SJCRH30 (cell line): ENCODE results near the gene ULBP1. TPM values are rescaled to one million over a fixed set of nuclear protein-coding genes. Genes with fewer than 3 reads are reported as not detected.
A peak's percentile ranks its signal among the peaks of the same experiment; 100 is the strongest.
"Not testable (repeated sequence)": the region's sequence is repeated elsewhere in the genome, so short reads cannot be mapped to it uniquely, and the experiment has no call there.

Source experiments
- DNase-seq, 2 experiments: peaks; one replicate each; pipeline ENCODE4 v3.0.0-alpha.2; 2015 to 2020
- H3K27ac ChIP-seq: fragments of 250-450 bp; sonication (Bioruptor Pico); 2 replicates; pipeline ENCODE4 v1.5.1; 2020; ENCODE audit warnings: mild to moderate bottlenecking, moderate library complexity
- H3K27me3 ChIP-seq: fragments of 250-450 bp; sonication (Bioruptor Pico); 2 replicates; pipeline ENCODE4 v1.5.1; 2020; ENCODE audit warnings: mild to moderate bottlenecking, moderate library complexity
- H3K36me3 ChIP-seq: fragments of 250-450 bp; sonication (Bioruptor Pico); 2 replicates; pipeline ENCODE4 v1.5.1; 2020; ENCODE audit warnings: mild to moderate bottlenecking, moderate library complexity
- H3K4me1 ChIP-seq: fragments of 250-450 bp; sonication (Bioruptor Pico); 2 replicates; pipeline ENCODE4 v1.5.1; 2020; ENCODE audit warnings: mild to moderate bottlenecking, moderate library complexity
- H3K4me3 ChIP-seq: fragments of 250-450 bp; sonication (Bioruptor Pico); 2 replicates; pipeline ENCODE4 v1.5.1; 2020; ENCODE audit warnings: mild to moderate bottlenecking, moderate library complexity
- H3K9me3 ChIP-seq: fragments of 250-450 bp; sonication (Bioruptor Pico); replicated peaks from 2 replicates; pipeline ENCODE4 v1.5.1; 2020; ENCODE audit warnings: mild to moderate bottlenecking, moderate library complexity
- total RNA-seq: library from RNA; depleted of rRNA; stranded (reverse); fragments of >200 nt; shearing (Covaris generic); gene quantifications from 2 replicates; pipeline ENCODE4 v1.2.3, GENCODE V29; 2014

Gene ULBP1
- total RNA-seq, 1 experiment from 2014 or later = 1.7 TPM

- peak; percentile 71 to 81 for DNase-seq
- Histone ChIP-seq H3K36me3 (no peaks in the 10 kb centered on the region), H3K9me3 (no peaks in the 10 kb centered on the region), H3K4me3 (no peak overlapping the region), H3K4me1 (peaks cover 4% of the 10 kb centered on the region; the same call in 1 of the 2 replicates), H3K27ac (no peak overlapping the region), H3K27me3 (no peaks in the 10 kb centered on the region; the same call in 1 of the 2 replicates)
These were observed 43.3 kb downstream of the ULBP1 start for GRCh38 chr6:150006961-150007464.

GRCh38 chr6:150008588-150008987 is 44.8 kb downstream of the ULBP1 start:
- peak in 1 of 2 experiments; percentile 28 for DNase-seq
- H3K4me3 ChIP-seq = no peak overlapping the region
- H3K36me3 ChIP-seq = no peaks in the 10 kb centered on the region
- peaks cover 4% of the 10 kb centered on the region; the same call in 1 of the 2 replicates for H3K4me1 ChIP-seq
- H3K9me3 ChIP-seq = peaks cover under 1% of the 10 kb centered on the region; the same call in 1 of the 2 replicates
- H3K27ac ChIP-seq = no peak overlapping the region
- peaks cover 3% of the 10 kb centered on the region; the same call in 1 of the 2 replicates for H3K27me3 ChIP-seq

- not testable (repeated sequence) for H3K4me3 ChIP-seq, H3K27ac ChIP-seq, H3K9me3 ChIP-seq, H3K36me3 ChIP-seq, H3K4me1 ChIP-seq, DNase-seq
- H3K27me3 ChIP-seq = peaks cover 12% of the 10 kb centered on the region; the same call in 1 of the 2 replicates
These were observed 49.4 kb downstream of the ULBP1 start for GRCh38 chr6:150012846-150013784.

- H3K27me3 ChIP-seq = peaks cover 16% of the 10 kb centered on the region; the same call in 1 of the 2 replicates
These were observed 50.3 kb downstream of the ULBP1 start for GRCh38 chr6:150013785-150014622.

GRCh38 chr6:150014623-150015280 is 51.0 kb downstream of the ULBP1 start:
- not testable (repeated sequence) for H3K4me3 ChIP-seq, DNase-seq, H3K9me3 ChIP-seq, H3K27ac ChIP-seq, H3K36me3 ChIP-seq, H3K4me1 ChIP-seq
- peaks cover 16% of the 10 kb centered on the region; the same call in 1 of the 2 replicates for H3K27me3 ChIP-seq

More at GRCh38 chr6:150013785-150014622, 50.3 kb downstream of the ULBP1 start:
- not testable (repeated sequence) for H3K27ac ChIP-seq, H3K4me1 ChIP-seq, H3K9me3 ChIP-seq, H3K36me3 ChIP-seq, DNase-seq, H3K4me3 ChIP-seq

GRCh38 chr6:150015281-150016001 is 51.7 kb downstream of the ULBP1 start:
- not testable (repeated sequence) for DNase-seq, H3K9me3 ChIP-seq, H3K4me1 ChIP-seq, H3K4me3 ChIP-seq, H3K36me3 ChIP-seq, H3K27ac ChIP-seq
- peaks cover 16% of the 10 kb centered on the region; the same call in 1 of the 2 replicates for H3K27me3 ChIP-seq

- Histone ChIP-seq H3K4me1 (no peaks in the 10 kb centered on the region), H3K4me3 (no peak overlapping the region), H3K9me3 (peaks cover 2% of the 10 kb centered on the region; the same call in 1 of the 2 replicates), H3K27me3 (peaks cover 16% of the 10 kb centered on the region; the same call in 1 of the 2 replicates), H3K36me3 (no peaks in the 10 kb centered on the region), H3K27ac (no peak overlapping the region)
- DNase-seq = peak; percentile 49 to 82
These were observed 52.8 kb downstream of the ULBP1 start for GRCh38 chr6:150016324-150017185.

- not testable (repeated sequence) for H3K36me3 ChIP-seq, H3K4me1 ChIP-seq, DNase-seq, H3K4me3 ChIP-seq, H3K9me3 ChIP-seq, H3K27ac ChIP-seq
- peaks cover 16% of the 10 kb centered on the region; the same call in 1 of the 2 replicates for H3K27me3 ChIP-seq
These were observed 53.4 kb downstream of the ULBP1 start for GRCh38 chr6:150017186-150017521.

GRCh38 chr6:150018846-150019580 is 55.3 kb downstream of the ULBP1 start:
- Histone ChIP-seq H3K4me3 (no peak overlapping the region), H3K27ac (no peak overlapping the region), H3K4me1 (no peaks in the 10 kb centered on the region), H3K9me3 (no peaks in the 10 kb centered on the region), H3K36me3 (no peaks in the 10 kb centered on the region), H3K27me3 (peaks cover 10% of the 10 kb centered on the region; the same call in 1 of the 2 replicates)
- no peak for DNase-seq

GRCh38 chr6:150021870-150022269 is 58.1 kb downstream of the ULBP1 start:
- H3K4me3 ChIP-seq, H3K4me1 ChIP-seq, H3K27ac ChIP-seq, DNase-seq, H3K36me3 ChIP-seq, H3K9me3 ChIP-seq: not testable (repeated sequence)
- H3K27me3 ChIP-seq = peaks cover 20% of the 10 kb centered on the region
